Esophagus squamous epithelium (tissue), 4 donors: Measurements from ENCODE around the gene PLEKHM1.
"Not testable (repeated sequence)": the region's sequence is repeated elsewhere in the genome, so short reads cannot be mapped to it uniquely, and the experiment has no call there.

Source experiments
- CTCF ChIP-seq, 6 experiments: fragments of 450-650 bp in 4 of 6; fragments of 200-600 bp in 2 of 6; sonication (generic) in 2 of 6; IDR thresholded peaks; one replicate each; pipeline ENCODE4 v1.5.1; 2016 to 2019; ENCODE audit warnings: antibody characterized with exemption in 6 of 6, mild to moderate bottlenecking in 4 of 6, moderate library complexity in 4 of 6
- POLR2A ChIP-seq, 4 donors: fragments of 450-650 bp; IDR thresholded peaks; one replicate each; pipeline ENCODE4 v1.6.1; 2017; ENCODE audit warnings: antibody characterized with exemption in 4 of 4, mild to moderate bottlenecking in 4 of 4, moderate library complexity in 3 of 4

- TF ChIP-seq CTCF, POLR2A (IDR thresholded peaks at IDR 0.05): not testable (repeated sequence)
Observed at GRCh38 chr17:45449708-45450329, 40.7 kb downstream of the PLEKHM1 start.
